Subcutaneous adipose tissue (tissue), 4 donors: ENCODE measurements around the gene FUBP3. TPM values are rescaled to one million over a fixed set of nuclear protein-coding genes. Genes with fewer than 3 reads are reported as not detected.

Experiments
- CTCF ChIP-seq: fragments of 450-650 bp; IDR thresholded peaks from one replicate; pipeline ENCODE4 v1.5.1; 2016; ENCODE audit warnings: low read depth, mild to moderate bottlenecking, control low read depth, antibody characterized with exemption, moderate library complexity
- total RNA-seq, 4 donors: library from RNA; depleted of rRNA; stranded (reverse); fragments of >200 nt; gene quantifications; one replicate each; pipeline ENCODE4 v1.1.0, GENCODE V29; 2016

Gene FUBP3
- total RNA-seq, 4 donors from 2014 or later, result 29.9 to 39.9 (median 37.9) TPM

- TF ChIP-seq CTCF, result no peak
Observed at GRCh38 chr9:130640681-130641080, 61.3 kb downstream of the FUBP3 start.

GRCh38 chr9:130642926-130643325, 63.5 kb downstream of the FUBP3 start:
- TF ChIP-seq CTCF, result no peak

GRCh38 chr9:130651221-130651620, 71.8 kb downstream of the FUBP3 start:
- TF ChIP-seq CTCF, result no peak

GRCh38 chr9:130651752-130652151, 72.4 kb downstream of the FUBP3 start:
- TF ChIP-seq CTCF, result no peak

- no peak for TF ChIP-seq CTCF
Observed at GRCh38 chr9:130654879-130655278, 75.5 kb downstream of the FUBP3 start.

- TF ChIP-seq CTCF, result no peak
Observed at GRCh38 chr9:130658893-130659698, 79.7 kb downstream of the FUBP3 start.

- no peak for TF ChIP-seq CTCF
Observed at GRCh38 chr9:130659699-130660248, 80.4 kb downstream of the FUBP3 start.
